Hematopoietic multipotent progenitor cell treated with erythropoietin and hydrocortisone succinate and interleukin-3 and kit ligand, for 17 days (in vitro differentiated cells): Measurements from ENCODE around the gene SF3B3.

Experiments
- DNase-seq: peaks from one replicate; pipeline ENCODE4 v3.0.0-alpha.2; 2015; ENCODE audit warnings: low spot score

Gene SF3B3

DNA sequence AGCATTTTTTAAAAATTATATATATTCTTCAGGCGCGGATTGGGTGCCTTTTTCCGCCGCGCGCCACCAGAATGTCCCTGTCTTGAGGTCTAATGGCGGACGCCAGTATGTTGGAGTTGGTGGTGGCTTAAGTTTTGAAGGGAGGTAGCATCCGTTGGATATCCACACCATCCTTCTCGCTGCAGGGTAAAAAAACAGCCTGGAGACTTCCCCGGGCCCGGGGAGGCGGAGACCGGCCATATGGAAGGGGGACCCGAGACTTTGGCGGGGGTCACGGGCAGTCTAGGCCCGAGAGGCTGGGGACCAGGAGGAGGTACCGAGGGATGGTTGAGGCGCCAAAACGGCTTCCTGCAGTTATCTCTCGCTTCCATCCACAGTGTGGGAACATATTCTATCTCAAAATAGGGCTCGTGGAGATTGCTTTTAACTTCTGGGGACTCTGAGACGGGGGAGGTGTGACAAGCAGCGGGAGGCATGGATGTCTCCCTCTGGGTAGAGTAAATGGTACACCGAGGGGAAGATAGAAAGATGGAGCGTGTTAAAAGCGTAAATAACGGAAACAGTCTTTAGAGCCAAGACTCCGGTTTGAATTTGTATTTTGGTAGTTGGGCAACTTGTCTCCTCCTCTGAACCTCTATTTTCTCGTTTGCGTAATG, at the start of gene SF3B3:
Gene SF3B3, plus strand, starts transcription at position 74 of the 656 bp plus-strand sequence. CDS start 2,841 bp downstream, outside the sequence.
- DNase-seq: no peak

DNA sequence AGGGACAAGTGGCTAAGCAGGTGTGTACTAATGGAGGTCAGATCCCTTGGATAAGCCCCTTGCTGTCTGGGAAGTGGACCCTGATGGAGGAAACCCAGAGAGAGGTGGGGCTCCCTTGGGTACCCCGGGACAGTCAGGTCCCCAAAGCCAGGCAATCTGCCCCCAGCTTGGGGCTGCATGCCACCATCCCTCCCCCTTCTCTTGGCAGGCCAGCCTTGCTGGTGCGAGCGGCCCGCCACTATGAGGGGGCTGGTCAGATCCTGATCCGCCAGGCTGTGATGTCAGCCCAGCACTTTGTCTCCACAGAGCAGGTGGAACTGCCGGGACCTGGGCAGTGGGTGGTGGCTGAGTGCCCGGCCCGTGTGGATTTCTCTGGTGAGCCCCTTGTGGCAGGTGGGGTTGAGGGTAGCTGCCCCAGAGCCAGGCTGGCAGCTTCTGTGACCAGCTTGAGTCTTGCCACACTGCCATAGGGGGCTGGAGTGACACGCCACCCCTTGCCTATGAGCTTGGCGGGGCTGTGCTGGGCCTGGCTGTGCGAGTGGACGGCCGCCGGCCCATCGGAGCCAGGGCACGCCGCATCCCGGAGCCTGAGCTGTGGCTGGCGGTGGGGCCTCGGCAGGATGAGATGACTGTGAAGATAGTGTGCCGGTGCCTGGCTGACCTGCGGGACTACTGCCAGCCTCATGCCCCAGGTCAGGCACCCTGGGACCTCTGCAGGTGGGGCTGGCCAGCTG, 49.1 kb upstream of the SF3B3 start:
- DNase-seq: no peak

DNA sequence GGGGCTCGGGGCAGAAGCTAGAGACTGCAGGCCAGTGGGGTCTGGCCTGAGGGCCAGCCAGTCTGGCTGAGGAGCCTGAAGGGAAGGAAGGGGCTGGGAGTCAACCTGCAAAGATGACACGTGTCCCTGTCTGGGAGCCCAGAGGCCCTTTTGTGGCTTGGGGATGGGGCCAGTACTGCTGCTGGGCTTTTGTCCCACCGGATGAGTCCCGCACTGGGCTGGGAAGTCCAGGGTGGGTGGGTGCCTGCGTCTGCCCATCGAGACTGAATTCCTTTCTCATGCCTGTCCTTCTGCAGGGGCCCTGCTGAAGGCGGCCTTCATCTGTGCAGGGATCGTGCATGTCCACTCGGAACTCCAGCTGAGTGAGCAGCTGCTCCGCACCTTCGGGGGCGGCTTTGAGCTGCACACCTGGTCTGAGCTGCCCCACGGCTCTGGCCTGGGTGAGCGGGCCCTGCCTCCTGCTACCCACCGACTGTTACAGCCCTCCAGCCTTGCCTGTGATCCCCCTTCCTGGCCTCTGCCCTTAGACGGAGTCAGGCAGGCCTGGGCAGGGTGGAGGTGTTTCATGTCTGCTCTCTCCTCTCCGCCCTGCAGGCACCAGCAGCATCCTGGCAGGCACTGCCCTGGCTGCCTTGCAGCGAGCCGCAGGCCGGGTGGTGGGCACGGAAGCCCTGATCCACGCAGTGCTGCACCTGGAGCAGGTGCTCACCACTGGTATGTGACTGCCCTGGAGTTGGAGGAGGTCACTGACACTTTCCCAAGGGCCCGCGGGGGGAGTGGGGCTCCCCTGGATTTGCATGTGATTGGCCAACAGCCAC, 48.4 kb upstream of the SF3B3 start:
- DNase-seq: no peak

DNA sequence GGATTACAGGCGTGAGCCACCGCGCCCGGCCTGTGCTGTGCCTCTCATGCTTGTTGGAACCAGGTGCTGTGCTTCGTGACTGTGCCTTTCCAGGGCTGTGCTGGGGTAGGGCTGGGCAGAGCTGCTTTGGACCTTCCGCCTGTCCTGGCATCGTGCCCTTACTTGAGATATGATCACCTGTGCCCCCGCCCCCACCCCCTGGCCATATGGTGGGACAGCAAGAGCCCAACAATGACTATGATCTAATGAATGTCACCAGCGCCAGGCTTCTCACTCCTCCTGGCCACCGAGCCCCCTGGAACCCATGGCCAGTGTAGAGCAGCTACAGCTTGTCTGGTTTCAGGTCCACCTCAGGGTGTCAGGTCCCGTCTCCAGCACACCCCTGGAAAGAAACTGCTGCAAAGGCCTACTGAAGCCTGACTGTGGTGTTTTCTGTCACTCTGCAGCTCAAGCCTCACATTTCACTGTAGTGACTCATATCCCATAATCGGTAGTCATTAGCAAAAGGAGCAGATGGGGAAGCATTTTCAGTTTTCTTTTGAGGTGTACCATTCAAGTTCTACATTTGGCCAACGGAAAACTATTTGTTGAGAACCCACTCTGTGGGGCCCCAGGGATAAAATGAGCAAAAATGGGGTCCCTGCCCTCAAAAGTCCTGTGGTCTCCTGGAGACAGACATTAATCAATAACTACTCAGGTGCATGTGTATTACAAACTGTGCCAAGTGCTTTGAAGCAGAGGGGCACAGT, 47.2 kb upstream of the SF3B3 start:
- no peak for DNase-seq

DNA sequence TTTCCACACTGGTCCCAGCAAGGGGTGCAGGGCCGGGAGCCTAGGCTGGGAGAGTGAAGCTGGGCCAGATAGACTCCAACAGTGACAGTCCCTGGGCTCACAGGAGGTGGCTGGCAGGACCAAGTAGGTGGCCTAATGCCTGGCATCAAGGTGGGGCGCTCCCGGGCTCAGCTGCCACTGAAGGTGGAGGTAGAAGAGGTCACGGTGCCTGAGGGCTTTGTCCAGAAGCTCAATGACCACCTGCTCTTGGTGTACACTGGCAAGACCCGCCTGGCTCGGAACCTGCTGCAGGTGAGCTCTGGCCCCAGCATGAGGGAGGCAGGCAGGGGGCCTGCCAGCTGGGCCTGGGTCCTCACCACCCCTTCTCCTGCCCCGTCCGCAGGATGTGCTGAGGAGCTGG, 45.4 kb upstream of the SF3B3 start:
- DNase-seq: no peak

DNA sequence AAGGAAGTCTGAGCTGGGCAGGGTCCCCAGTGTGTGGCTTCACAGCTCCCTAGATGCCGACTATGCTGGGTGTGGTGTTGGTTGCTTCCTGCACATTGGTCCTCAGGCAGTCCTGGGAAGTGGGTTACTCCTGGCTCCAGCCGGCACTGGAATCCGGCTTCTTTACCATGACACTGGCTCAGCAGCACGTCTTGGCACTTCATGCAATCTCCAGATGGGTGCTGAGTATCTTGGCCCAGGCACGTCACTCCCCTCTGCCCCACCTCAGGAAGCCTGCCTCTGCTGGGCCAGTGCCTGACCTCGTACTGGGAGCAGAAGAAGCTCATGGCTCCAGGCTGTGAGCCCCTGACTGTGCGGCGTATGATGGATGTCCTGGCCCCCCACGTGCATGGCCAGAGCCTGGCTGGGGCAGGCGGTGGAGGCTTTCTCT, 44.7 kb upstream of the SF3B3 start:
- no peak for DNase-seq

DNA sequence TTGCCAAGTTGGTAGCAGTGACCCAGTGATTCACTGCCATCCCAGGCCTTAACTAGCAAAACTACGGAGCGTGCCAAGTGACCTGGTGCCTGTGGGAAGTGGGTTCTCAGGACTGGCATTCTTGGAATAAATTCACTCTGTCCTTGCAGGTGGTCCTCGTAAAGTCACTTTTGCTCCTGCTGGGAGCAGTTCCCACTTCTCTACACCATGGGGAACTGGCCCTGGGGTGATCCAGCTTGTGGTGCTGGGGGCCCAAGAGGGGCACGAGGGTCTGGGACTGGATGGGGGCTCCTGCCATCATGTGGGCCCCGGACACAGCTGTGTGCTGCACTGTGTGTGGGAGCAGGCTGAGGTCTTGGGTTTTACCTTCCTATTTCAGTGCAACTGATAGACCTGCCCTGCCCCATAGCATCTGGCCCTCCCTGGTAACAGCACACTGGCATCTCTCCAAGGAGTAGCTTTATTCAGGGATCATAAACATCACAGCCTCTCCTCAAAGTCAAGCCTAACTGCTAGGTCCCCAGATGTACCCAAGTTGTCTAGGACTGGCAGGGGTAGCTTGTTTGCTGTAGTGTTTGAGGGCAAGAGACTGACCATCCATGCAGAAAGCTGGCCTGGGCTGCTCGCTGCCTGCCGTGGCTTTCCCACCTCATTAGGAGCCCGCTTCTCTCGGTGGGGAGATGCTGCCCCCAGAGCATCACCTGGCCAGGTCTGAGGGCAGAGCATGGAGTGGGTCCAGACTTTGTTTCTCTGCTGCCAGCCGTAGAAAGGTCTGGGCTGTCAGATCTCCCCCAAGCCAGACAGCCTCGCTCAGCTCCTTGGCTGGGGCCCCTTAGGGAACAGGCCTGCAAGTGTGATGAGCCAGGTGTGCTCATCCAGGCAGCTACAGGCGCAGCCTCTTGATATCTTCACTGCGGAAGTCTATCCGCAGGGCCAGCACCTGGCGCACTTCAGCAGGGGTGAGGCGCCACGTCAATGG, 43.2 kb upstream of the SF3B3 start:
- peak; percentile 28 for DNase-seq

DNA sequence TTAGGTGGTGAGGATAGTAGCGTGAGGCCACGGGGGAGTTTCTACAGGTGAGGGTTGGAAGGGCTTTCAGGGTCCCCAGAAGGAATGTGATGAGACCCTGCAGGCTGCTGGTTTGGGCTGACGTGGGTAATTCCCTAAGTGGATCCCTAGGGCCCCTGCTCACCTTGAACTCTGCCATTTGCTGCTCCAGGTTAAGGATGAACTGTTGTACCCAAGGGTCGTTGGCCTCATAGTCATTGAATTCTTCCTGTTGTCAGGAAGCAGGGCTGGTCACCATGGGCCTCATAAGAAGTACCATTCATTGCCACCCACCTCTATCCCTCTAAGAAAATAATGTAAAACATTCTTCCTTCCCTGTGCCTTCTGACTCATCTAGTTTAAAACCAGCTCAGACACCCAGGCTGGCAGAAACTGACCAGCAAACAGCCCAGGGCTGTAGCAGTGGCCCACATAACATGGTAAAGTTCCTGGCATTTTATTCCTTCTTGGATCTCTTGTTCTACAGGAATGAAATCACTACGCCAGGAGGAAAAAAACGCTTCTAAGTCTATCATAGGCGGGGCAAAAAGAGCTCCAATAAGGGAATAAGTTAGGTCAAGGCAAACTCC, 41.6 kb upstream of the SF3B3 start:
- DNase-seq: no peak

DNA sequence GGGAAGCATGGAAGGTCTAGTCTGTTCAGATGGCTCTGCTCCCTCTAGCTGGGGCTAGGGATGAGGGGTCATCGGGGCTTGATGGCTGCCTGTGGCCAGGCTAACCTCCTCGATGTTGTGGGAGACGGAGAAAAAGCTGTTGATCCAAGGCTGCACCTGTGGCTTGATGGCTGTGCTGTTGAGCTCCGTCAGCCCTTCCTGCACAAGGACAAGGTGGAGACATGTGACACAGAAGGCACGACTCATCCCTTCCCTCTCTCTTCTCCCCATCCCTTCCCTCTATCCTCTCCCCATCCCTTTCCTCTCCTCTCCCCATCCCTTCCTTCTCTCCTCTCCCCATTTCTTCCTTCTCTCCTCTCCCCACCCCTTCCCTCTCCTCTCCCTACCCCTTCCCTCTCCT, 41.0 kb upstream of the SF3B3 start:
- DNase-seq: no peak

DNA sequence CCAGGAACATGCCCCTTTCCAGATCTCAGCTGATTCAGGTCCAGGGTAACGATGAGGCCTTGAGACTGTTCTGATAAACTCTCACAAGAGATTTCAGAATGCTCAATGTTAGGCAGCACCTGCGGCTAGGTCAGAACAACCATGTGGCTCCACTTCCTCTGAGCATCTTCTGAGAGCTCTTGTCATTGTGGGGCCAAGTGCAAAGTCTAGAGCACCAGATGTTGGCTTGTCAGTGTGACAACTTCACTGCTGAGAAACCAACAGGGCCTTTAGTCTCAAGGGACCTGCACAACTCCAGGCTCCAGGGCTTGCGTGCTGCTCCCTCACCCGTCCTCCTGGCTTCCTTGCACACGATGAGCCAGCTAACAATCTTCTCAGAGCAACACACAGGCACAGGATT, 40.2 kb upstream of the SF3B3 start:
- DNase-seq: no peak

DNA sequence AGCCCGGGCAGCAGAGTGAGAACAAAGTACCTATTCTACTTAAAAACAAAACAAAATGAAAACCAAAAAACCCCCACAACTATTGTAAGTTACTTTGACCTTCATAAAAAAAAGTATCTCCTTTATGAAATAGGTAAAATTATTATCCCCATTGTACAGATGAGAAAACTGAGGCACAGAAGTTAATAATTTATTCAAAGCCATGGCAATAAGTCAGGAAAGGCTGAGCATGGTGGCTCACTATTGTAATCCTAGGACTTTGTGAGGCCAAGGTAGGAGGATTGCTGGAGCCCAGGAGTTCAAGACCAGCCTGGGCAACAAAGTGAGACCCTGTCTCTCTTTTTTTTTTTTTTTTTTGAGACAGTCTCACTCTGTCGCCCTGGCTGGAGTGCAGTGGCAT, 38.7 kb upstream of the SF3B3 start:
- DNase-seq: no peak

DNA sequence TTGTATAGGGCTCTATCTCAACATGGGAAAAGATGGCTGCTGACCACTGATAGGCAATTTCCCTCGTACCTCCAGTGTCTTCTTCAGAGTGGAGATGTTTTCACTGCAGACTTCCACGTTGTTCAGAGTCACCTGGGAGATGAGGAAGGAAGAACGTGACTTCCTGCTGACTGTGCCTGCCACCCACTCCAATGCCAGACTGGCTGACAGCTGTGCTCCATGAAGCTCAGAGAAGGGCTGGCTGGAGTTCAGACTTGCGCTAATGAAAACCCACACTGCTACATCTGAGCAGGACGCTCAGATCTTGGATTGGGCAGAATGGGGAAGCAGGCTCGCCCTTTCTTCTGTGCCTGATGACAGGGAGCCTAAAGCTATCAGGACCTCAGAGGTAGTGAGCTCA, 33.4 kb upstream of the SF3B3 start:
- DNase-seq: no peak

DNA sequence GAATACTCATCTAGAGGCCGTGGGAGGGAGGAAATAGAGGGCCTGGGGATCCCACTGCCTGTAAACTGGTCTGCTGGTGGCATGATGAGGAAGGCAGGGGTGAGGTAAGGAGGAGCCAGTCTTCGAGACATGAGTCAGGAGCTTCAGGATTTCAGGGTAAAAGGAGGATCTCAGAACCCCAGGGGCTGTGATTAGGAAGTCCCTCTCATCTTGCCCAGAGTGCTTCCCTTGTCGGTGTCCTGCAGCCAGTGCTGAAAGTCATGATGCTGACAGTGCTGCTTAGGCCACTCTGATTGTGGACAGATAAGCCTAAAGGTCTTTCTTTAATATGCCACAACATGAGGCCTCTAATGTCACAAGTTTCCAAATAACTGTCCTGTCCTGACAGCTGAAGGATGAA, 29.8 kb upstream of the SF3B3 start:
- no peak for DNase-seq

DNA sequence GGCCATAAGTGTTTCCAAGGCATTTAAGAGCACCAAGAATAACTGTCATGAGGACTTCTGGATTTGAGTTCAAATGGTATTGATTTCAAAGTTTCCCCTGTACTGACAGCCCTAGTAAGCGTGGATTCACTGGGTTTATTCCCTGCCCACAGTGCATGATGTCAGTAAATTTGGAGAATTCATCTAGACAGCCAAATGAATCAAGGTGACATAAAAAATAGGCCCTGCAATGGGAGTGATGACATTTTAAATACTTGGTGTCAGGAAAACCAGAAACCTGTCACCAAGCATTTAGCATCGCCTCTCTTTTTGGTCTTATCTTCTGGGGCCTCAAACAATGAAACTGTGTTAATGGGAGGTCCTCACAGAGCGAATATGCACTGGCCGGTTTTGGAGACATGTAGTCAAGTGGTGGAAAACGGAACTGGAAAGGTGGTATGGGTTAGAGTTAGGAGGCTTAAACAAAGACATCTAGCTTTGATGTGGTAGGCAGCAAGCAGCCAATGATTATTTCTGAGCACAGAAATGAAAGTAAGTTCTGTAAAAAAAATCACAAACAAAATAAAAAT, 29.3 kb upstream of the SF3B3 start:
- no peak for DNase-seq

DNA sequence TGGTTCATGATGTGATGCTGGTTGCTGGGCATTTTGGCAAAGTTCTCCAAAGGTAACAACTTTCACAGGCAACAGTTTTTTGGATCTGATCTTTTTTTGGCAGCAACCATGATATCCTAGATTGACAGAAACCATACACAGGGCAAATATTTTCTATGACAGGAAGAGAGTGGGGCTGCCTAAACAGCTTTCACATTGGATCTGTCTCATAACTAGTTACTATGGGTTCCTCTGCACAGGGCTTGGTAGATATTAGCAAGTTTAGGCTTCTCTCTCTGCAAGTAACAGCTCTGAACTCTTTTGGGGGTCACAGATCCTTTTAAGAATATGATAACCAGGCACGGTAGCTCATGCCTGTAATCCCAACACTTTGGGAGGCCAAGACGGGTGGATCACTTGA, 28.8 kb upstream of the SF3B3 start:
- DNase-seq: no peak

DNA sequence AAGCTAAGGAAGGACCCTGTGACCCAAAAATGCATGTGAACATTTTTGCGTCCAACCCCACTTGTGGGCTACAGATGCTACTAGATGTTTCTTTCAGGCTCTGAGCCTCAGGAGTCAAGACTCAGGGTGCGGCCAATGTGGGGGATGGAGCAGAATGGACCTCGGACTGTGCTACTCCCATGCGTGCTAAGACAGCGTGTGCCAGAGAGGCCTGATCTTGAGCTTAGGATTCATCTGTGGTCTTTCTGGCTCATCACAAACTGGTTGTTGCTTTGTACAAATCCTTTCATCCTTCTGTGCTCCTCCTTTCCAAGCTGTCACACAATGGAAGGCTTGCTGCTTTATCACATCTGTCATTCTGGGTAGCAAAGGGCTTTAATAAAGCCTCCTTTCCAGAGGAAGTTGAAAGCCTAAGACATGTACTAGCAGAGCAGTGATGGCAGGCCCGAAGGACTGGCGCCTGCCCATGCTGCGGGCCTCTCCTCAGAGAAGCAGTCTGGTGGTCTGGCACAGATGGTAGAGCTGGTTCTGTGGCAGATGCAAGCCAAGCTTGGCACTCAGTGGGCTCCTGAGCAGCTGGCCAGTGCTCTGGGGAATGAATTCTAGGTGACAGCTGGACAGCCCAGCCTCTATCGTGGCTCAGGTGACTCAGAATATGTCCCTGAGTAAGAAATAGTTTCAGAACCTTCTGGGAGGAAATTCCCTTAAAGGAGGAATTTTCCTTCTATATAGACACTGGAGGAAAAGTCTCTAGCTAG, 28.0 kb upstream of the SF3B3 start:
- DNase-seq: no peak

DNA sequence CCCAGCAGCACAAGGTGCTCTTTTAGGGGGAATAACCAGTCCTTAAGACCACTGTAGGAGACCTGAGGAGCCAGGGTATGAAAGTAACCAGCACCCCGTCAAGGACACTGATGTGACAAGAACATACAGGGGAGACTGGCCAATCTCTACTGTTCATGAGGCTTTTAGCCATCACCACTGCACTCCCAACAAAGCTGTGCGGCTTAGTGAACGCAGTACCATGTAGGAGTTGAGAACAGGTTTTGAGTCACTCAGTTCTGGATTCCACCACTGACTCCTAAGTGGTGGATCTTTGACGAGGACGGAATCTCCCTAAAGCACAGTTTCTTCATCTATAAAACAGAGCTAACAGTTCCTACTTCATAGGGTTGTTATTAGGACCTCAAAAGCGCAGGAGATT, 27.1 kb upstream of the SF3B3 start:
- DNase-seq: no peak

DNA sequence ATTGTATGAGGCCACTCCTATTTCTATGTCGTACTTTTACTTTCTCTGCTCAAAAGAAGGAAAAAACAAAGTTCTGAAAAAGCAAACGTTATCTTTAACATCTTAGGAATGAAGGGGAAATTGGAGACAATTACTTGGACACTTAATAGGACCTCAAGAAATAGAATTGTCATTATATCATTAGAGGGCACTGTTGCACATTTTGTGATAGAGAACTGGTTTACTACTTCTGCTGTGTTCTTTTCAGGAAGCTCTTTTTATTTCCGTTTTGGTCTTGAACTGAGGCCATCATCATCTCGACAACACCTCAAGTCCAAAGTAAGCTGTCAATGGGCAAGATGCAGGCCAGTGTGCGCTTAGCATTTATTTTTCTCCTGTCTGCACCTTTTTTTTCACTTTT, 14.9 kb upstream of the SF3B3 start:
- DNase-seq: peak; percentile 21

DNA sequence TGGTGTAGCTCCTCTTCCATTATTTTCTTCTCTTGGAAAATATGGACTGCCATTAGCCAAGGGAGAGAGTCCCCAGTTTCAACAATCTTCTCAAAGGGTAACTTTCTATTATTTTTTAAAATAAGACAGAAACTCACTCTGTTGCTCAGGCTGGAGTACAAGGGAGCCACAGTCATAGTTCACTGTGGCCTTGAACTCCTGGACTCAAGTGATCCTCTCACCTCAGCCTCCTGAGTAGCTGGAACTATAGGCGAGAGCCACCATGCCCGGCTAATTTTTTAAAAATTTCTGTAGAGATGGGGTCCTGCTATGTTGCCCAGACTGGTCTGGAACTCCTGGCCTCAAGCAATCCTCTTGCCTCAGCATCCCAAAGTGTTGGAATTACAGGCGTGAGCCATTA, 13.4 kb upstream of the SF3B3 start:
- DNase-seq: no peak

DNA sequence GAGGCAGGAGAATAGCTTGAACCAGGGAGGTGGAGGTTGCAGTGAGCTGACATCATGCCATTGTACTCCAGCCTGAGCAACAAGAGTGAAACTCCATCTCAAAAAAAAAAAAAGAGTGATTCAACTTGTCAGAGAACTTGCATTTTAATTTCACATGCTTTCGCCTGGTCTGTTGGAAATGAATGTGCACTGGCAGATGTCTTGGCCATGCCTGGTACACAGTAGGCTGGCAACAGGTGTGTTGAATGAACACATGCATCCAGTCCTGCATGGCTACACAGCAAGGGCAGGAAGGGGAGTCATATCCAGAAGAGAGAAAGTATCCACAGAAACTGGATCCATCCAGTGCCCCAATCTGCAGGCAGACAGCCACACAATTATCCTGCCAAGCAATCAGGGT, 11.8 kb upstream of the SF3B3 start:
- DNase-seq: no peak
